Mesothelial cell of epicardium (in vitro differentiated cells): ENCODE data around the gene ABI1. TPM values are rescaled to one million over a fixed set of nuclear protein-coding genes. Genes with fewer than 3 reads are reported as not detected.

Source experiments
- DNase-seq, 2 experiments: peaks; one replicate each; pipeline ENCODE4 v3.0.0; 2021; ENCODE audit warnings: low spot score in 2 of 2; ENCODE audit not compliant: unreplicated experiment in 2 of 2
- H3K27ac Mint-ChIP-seq: 2 replicates; pipeline ENCODE4 v1.8.0; 2021; ENCODE audit warnings: mixed read lengths
- H3K27me3 Mint-ChIP-seq: 2 replicates; pipeline ENCODE4 v1.8.0; 2021; ENCODE audit warnings: low read depth, mixed read lengths
- H3K36me3 Mint-ChIP-seq: 2 replicates; pipeline ENCODE4 v1.8.0; 2021; ENCODE audit warnings: mixed read lengths
- H3K4me1 Mint-ChIP-seq: 2 replicates; pipeline ENCODE4 v1.8.0; 2021; ENCODE audit warnings: mixed read lengths
- H3K4me3 Mint-ChIP-seq: 2 replicates; pipeline ENCODE4 v1.8.0; 2021; ENCODE audit warnings: mild to moderate bottlenecking, moderate library complexity, mixed read lengths
- H3K9me3 Mint-ChIP-seq: 2 replicates; pipeline ENCODE4 v1.8.0; 2021; ENCODE audit warnings: mixed read lengths
- total RNA-seq: library from RNA; stranded (reverse); gene quantifications from 3 replicates; pipeline ENCODE4 v1.2.1, GENCODE V29; 2021
- TF ChIP-seq, protein P1 (sequence below): fragments of 200-600 bp; sonication (generic); IDR thresholded peaks from one replicate; pipeline ENCODE4 v1.5.0; 2021; ENCODE audit warnings: antibody characterized with exemption; ENCODE audit not compliant: unreplicated experiment

Gene ABI1
- total RNA-seq, 1 donor from 2014 or later, result 41.3 TPM

DNA sequence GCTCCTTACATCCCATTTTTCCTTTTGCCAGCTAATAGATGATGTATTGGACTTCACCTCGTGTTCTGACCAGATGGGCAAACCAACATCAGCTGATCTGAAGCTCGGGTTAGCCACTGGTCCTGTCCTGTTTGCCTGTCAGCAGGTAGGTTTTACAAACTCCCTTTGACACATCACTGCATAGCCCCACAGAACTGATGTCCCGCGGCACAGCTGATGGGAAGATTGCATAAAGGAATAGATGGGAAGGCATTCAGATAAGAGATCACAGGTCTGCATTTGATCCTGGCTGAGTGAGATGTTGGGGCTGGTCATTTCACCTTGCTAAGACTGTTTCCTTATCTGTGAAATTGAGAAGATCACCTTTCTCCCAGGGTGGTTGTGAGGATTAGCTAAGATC lies 125.3 kb downstream of the ABI1 start:
- Mint-ChIP-seq H3K36me3 (peaks cover 14% of the 10 kb centered on the region), H3K4me3 (no peak overlapping the region), H3K27ac (no peak overlapping the region), H3K27me3 (no peaks in the 10 kb centered on the region), H3K4me1 (peaks cover 9% of the 10 kb centered on the region), H3K9me3 (no peaks in the 10 kb centered on the region)
- no peak for DNase-seq
- TF ChIP-seq, protein P1, sequence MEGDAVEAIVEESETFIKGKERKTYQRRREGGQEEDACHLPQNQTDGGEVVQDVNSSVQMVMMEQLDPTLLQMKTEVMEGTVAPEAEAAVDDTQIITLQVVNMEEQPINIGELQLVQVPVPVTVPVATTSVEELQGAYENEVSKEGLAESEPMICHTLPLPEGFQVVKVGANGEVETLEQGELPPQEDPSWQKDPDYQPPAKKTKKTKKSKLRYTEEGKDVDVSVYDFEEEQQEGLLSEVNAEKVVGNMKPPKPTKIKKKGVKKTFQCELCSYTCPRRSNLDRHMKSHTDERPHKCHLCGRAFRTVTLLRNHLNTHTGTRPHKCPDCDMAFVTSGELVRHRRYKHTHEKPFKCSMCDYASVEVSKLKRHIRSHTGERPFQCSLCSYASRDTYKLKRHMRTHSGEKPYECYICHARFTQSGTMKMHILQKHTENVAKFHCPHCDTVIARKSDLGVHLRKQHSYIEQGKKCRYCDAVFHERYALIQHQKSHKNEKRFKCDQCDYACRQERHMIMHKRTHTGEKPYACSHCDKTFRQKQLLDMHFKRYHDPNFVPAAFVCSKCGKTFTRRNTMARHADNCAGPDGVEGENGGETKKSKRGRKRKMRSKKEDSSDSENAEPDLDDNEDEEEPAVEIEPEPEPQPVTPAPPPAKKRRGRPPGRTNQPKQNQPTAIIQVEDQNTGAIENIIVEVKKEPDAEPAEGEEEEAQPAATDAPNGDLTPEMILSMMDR, result no peak

- no peak overlapping the region for H3K4me3 Mint-ChIP-seq
- H3K9me3 Mint-ChIP-seq, result no peaks in the 10 kb centered on the region
- no peak for DNase-seq
- peaks cover 9% of the 10 kb centered on the region for H3K4me1 Mint-ChIP-seq
- TF ChIP-seq, protein P1, result no peak
- peak overlapping the region; percentile 20 for H3K27ac Mint-ChIP-seq
- no peaks in the 10 kb centered on the region for H3K27me3 Mint-ChIP-seq
- peaks cover 13% of the 10 kb centered on the region for H3K36me3 Mint-ChIP-seq
These were observed 126.8 kb downstream of the ABI1 start for GRCh38 chr10:26733750-26734568.

- Mint-ChIP-seq H3K4me1 (peaks cover 9% of the 10 kb centered on the region), H3K9me3 (no peaks in the 10 kb centered on the region), H3K4me3 (no peak overlapping the region), H3K27me3 (no peaks in the 10 kb centered on the region), H3K27ac (no peak overlapping the region), H3K36me3 (peaks cover 20% of the 10 kb centered on the region)
- TF ChIP-seq, protein P1, result no peak
- no peak for DNase-seq
These were observed 130.2 kb downstream of the ABI1 start for GRCh38 chr10:26730552-26730951.

GRCh38 chr10:26729395-26729794 lies 131.4 kb downstream of the ABI1 start:
- Mint-ChIP-seq H3K36me3 (peaks cover 17% of the 10 kb centered on the region), H3K27ac (no peak overlapping the region)

DNA sequence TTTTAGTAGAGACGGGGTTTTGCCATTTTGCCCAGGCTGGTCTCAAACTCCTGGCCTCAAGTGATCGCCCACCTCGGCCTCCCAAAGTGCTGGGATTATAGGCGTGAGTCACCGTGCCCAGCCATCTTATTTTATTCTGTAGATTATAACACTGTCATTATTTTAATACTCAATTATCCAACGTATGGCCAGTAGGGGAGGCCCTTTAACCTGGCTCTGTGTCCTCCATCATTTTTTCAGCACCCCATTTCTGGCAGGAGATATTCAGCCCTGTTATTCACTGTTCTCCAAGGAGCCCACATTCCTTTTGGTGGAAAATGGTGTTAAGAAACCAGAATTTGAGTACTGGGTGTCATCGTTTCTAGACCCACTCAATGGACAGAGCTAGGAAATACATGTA lies 131.8 kb downstream of the ABI1 start:
- H3K4me3 Mint-ChIP-seq, result no peak overlapping the region
- no peak overlapping the region for H3K27ac Mint-ChIP-seq
- peaks cover 1% of the 10 kb centered on the region for H3K4me1 Mint-ChIP-seq
- TF ChIP-seq, protein P1, result peak; percentile 19
- no peak for DNase-seq
- H3K27me3 Mint-ChIP-seq, result no peaks in the 10 kb centered on the region
- H3K36me3 Mint-ChIP-seq, result peaks cover 18% of the 10 kb centered on the region
- H3K9me3 Mint-ChIP-seq, result no peaks in the 10 kb centered on the region

More at GRCh38 chr10:26729395-26729794, 131.4 kb downstream of the ABI1 start:
- DNase-seq, result no peak
- Mint-ChIP-seq H3K9me3 (no peaks in the 10 kb centered on the region), H3K4me1 (peaks cover 6% of the 10 kb centered on the region), H3K27me3 (no peaks in the 10 kb centered on the region), H3K4me3 (no peak overlapping the region)
- TF ChIP-seq, protein P1, result no peak
